Measurements from ENCODE around the gene HCFC1.

Gene HCFC1

GRCh38 chrX:153971450-153972367, at the start of gene HCFC1:
Gene HCFC1, minus strand, starts transcription at chrX:153971818. Its CDS starts 978 bp downstream, at chrX:153970840.
- peak; percentile 92 for DNase-seq

DNA sequence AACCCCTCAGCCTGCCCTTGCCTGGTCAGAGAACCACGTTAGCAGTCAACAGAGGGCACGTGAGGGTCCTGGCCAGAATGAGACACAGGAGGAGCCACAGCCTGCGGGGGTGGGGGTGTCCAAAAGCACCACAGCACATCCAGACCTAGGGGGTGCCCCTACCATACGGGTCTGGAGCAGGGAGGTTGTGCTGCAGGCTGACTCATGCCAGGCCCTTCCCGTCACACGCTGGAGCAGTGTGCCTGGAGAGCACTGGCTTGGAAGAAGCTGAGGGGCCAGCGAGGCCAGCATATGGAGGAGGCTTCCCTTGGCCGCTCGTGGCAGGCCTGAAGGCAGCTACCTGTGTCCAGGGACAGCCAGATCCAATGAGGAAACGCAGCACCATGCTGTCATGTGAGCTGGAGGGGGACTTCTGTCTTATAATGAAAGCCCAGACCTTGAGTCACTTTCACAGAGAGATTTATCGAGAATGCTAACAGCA, 49.6 kb upstream of the HCFC1 start:
- DNase-seq: no peak

DNA sequence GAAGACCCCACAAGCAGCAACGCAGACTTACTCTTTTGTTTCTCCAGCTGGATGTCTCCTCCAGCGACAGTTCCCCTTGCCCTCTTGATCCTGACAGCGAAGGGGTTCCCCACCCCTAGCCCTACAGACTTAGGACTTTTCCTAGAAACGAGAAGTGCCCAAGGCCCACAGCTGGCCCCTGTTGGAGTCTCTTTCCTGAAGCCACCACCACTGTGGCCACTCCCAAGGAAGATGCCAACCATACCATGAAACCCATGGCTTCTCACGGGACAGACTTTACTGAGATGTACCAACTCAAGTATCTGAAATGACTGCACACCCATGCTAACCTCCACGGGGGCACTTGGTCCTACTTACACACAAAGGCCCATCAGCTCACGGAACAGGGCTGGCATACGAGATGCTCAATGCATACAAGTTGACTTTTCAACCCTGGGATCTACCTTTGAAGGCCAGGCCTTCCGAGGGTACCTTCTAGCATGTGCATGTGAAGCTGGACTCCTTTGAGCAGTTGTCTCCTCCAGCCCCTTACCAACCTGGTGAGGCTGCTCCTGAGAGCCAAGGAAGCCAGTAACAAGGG, 49.0 kb upstream of the HCFC1 start:
- DNase-seq: no peak

DNA sequence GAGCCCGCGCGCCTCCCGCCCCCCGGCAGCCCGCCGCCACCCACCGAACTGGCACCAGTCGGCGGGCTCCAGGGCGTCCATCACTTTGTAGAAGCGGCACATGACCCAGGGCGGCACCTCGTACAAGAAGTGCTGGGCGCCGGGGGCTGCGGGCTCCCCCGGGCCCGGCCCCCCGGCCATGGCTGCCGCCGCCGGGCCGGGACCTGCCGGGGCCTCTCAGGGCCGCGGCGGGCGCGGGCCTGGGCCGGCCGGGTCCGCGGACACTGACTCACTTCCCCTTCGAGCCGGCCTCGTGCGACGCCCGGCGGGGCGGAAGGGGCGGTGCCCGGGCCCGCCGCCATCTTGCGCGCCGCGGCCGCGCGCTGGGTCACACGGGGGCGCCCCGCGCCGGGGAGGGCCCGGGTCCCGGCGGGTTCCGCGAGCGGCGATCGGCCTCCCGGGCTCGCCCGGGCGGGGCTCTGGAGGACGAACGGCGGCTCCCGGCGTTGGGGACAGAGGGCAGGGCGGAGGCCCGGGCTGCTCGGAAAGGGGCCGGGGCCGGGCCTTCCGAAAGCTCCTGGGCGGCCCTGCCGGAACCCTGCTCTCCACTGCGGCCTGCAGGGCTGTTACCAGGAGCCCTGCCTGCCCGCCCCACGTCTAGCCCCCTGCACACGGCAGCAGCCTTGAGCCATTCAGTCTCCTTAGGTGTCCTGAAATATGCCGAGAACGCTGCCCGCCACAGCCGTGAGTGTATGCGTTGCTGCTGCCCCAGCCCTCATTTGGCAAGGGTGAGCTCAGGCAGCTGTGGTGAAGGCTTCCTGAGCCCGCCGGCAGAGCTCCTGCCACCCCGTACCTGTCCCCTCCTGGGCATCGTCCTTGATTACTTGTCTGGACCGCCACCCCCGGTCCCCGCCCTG, 48.3 kb upstream of the HCFC1 start, which contains the start of gene IRAK1:
Gene IRAK1 (minus strand): TSS at position 270 of the 896 bp plus-strand sequence. CDS start 90 bp downstream, at position 180.
- peak; percentile 47 for DNase-seq

DNA sequence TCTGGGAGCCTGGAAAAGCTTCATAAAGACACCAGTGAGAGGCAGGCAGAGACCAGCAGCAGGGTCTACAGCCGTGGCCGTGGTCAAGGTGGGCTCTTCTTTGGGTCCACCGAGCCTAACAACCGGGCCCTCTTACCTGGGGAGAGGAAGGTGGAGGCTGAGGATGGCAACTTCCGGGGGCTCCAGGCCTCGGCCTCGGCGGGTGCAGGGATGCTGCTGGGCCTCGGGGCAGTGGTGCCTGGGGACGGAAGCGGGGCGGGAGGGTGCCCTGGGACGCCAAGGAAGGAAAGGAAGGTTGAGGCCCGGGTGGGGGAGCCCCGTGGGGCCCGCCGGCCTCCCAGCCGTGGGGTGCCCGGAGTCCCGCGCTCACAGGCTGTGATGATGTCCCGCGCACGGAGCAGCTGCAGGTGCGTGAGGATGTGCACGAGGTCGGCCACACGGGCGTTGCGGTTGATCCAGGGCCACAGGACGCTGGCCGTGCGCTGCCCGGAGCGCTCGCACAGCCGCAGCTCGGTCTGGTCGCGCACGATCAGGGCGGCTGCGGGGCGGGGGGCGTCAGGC, 47.5 kb upstream of the HCFC1 start:
- DNase-seq: no peak

- no peak for DNase-seq
These were observed 47.0 kb upstream of the HCFC1 start for GRCh38 chrX:154018518-154019060.

DNA sequence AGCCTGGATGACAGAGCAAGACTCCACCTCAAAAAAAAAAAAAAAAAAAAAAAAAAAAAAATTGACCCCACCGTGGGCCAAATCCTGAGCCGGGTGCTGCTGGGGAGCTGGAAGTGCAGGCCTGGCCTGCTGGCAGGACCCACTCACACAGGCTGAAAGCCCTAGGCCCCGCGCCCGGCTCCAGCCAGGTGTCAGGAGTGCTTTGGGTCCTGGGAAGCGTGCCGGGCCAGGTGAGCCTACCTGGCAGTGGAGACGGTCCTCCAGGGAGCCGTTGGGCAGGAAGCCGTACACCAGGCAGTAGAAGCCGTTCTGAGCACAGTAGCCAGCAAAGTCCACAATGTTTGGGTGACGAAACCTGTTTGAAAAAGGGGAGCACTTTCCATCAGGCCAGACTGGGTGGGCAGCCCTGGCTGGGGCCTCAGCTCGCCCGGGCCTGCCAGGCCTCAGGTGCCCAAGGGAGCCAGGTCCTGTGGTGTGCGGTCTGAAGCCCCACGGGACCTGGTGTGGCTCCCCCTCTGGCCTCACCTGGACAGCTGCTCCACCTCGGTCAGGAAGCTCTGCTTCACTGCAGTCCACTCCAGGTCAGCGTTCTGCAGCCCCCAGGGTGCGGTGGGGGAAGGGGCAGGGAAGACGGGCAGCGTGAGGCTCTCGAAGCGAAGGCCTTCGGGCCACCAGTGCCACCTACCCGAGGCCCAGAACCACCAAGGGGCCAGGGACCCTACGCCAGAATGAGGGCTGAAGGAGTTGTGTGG, 46.3 kb upstream of the HCFC1 start:
- no peak for DNase-seq

- DNase-seq: no peak
These were observed 44.9 kb upstream of the HCFC1 start for GRCh38 chrX:154016366-154017076.

- DNase-seq: no peak
These were observed 44.1 kb upstream of the HCFC1 start for GRCh38 chrX:154015581-154016264.

DNA sequence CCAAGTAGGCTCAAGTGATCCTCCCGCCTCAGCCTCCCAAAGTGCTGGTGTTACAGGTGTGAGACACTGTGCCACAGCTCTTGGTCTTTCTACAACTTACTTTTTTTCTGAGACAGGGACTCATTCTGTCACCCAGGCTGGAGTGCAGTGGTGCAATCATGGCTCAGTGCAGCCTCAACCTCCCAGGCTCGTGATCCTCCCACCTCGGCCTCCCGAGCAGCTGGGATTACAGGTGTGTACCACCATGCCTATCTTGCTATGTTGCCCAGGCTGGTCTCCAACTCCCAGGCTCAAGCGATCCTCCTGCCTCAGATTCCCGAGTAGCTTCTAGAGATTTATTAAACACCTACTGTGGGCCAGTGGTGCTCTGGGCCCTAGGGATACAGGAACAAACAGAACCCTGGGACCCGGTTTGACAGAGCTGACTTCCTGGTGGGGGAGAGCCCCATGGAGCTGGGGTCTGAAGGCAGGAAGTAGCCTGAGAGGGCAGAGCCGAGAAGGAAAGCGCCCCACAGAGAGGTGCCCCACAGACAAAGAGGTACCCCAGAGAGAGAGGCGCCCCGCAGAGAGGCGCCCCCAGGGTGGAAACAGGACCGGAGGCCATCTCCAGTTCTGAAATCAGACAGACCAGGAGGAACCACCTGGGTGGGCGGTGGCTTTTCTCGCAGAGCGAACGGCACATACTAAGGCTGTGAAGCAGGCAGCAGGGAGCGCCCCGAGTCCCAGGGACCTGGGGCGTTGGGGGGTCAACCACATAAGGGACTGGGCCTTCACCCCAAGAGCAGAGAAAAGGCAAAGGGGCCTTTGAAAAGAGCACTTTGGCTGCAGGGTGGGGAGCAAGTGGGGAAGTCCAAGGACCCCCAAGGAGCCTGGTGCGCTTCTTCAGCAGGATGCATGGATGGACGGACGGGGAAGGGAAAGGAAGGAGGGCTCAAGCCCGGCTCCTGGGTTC, 43.1 kb upstream of the HCFC1 start:
- DNase-seq: no peak

DNA sequence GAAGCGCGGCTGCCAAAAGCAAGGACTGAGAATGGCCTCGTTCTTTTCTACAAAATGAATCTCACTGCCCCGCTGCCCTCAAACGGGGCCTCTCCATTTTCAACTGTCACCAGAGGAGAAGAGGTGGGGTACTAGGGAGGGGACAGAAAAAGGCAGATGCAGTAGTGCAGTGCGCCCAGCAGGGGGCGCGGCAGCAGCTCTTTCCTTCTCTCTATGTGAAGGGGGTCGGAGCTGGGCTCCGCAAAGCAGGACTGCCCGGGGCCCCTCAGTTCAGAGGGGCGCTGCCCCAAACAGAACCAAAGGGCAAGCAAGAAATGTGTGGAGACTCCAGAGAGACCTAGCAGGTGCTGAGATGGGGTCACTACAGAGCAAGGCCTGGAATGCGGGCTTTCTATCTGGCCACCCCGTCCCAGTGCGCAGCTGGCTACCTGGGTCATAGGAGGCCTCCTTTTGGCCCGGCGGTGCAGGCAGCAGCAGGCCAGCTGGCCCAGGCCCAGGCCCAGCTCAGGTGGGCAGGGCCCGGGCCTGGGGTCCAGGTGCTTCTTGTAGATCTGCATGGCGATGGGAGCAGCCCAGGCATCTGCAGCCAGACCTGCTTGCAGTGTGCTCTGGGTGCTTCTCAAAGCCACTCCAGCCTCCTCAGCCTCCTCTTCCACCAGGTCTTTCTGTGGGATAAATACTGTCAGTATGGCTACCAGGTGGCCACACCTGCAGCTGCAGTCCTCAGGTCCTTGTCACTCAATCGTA, 42.2 kb upstream of the HCFC1 start:
- DNase-seq: peak; percentile 29

DNA sequence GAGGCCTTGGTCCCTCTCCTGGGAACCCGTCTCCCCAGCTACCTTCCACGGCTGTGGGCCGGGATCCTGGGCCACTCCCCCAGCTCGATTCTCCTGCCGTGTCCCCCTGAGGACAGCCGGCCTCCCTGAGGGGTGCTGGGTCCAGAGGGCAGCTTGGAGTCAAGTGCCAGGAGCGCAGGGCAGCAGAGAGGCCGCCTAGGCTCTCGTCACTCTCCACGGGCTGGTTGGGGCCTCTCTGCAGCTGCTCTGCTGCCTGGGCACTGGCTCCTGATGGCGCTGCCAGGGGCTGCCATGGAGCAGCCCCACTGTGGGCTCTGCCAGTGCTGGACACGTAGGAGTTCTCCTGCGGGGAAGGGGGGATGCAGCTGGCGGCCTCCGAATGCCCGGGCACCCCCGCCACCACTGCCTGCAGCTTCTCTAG, 41.4 kb upstream of the HCFC1 start:
- no peak for DNase-seq

- DNase-seq: no peak
These were observed 40.8 kb upstream of the HCFC1 start for GRCh38 chrX:154012336-154012991.

- DNase-seq: no peak
These were observed 40.0 kb upstream of the HCFC1 start for GRCh38 chrX:154011376-154012335.

- DNase-seq: no peak
These were observed 38.9 kb upstream of the HCFC1 start for GRCh38 chrX:154010330-154011087.

GRCh38 chrX:154008521-154008920, 36.9 kb upstream of the HCFC1 start:
- peak; percentile 9 for DNase-seq

All from NCI-H345 (cell line).